ENCODE data around the gene HNRNPUL1. TPM values are rescaled to one million over a fixed set of nuclear protein-coding genes. Genes with fewer than 3 reads are reported as not detected.
A peak's percentile ranks its signal among the peaks of the same experiment; 100 is the strongest.

Gene HNRNPUL1
- total and polyA plus RNA-seq, 2 of the 8 experiments (the other 6 are each of a cell fraction or from before 2014, with no cell fraction given) = 99.5 to 264 TPM

DNA sequence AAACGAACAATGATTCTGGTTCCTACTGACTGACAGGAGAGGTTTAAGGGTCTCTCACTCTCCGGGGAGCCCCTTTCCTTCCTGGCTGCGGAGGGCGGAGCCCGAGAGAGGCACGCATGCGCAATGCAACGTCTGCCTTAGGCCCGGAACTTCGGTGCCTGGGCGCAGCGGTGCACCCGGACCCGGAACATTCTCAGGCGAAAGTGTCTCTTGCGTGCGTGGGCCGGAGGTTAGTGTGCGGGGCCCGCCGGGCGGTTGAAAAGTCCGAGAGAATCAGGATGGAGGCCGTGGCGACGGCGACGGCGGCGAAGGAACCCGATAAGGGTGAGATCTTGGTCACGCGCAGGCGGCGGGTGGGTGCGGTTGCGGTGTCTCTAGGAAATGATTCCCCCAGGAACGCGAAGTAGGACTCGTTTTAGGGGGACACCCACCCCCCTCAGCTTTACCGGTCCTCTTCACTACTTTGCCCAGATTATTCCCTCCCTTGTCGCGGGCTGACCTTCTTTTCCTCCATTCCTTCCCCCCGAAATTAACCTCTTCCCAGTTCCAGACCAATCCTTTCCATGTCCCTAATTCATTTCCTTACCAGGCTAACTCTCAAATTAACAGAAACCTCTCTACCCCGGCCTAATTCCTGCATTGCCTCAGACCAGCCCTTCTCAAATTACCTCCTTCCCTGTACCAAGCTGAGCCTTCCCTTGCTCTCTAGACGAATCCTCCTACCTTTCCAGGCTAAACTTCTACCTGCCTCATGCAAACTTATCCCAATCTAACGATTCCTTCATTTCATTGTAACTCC is 46.1 kb downstream of the HNRNPUL1 start, which contains the start of gene CCDC97:
TSS of gene CCDC97 (plus strand) at position 140 of the 799 bp plus-strand sequence. CDS start at position 279, 139 bp downstream.
- DNase-seq (ENCODE audit: low read depth in 1 of 2, low spot score in 2 of 2) = peak; percentile 66 to 95
- 2% methylated on average over 47 of the region's 47 CpGs; no CpG with 5 or more reads in 1 of the 2 experiments for WGBS, 2 experiments (ENCODE audit: extremely low coverage in 1 of 2, insufficient coverage in 1 of 2, insufficient read length in 1 of 2, insufficient replicate concordance in 2 of 2, low coverage in 1 of 2, low lambda C conversion rate in 2 of 2, missing lambda C conversion rate in 1 of 2)
- H3K79me1 ChIP-seq (ENCODE audit: low read depth, low read length) = peaks cover 7% of the 10 kb centered on the region; the same call in 1 of the 2 replicates
- H2BK5ac ChIP-seq (ENCODE audit: low read depth, low read length) = peak within 1 kb of the TSS; percentile 71
- peaks cover 0 to 5% of the 10 kb centered on the region in 2 experiments for H4K20me1 ChIP-seq (replicated peaks in 1 of 2; ENCODE audit: control insufficient read depth in 1 of 2, insufficient read depth in 2 of 2, low read length in 2 of 2)
- ChIA-PET POLR2A (ENCODE audit: partially characterized antibody) (interaction anchor here (0.6 to 22.6 kb wide), 15 partner anchors 12 to 1054 kb away, joined by 3 to 579 read pairs (median 3); partner anchors contain the start of genes AXL, CYP2S1 and HNRNPUL1), CTCF (ENCODE audit: partially characterized antibody) (interaction anchor here (2.1 to 2.5 kb wide), 2 partner anchors 11 to 12 kb away, joined by 9 to 15 read pairs; no protein-coding TSS in a partner anchor)
- H3K9me3 ChIP-seq (ENCODE audit: insufficient read depth in 2 of 2, low read depth in 1 of 2, low read length in 1 of 2) = no peaks in the 10 kb centered on the region
- H3K4me3 ChIP-seq (ENCODE audit: extremely low read depth in 1 of 4, insufficient read depth in 2 of 4, low read depth in 3 of 4, low read length in 4 of 4) = peak within 1 kb of the TSS; percentile 62 to 91 (median 77)
- H3K4ac ChIP-seq (replicated peaks; ENCODE audit: insufficient read length, low read depth, low read length) = no peak within 1 kb of the TSS
- H3K18ac ChIP-seq (ENCODE audit: extremely low read depth, low read length) = peak within 1 kb of the TSS; percentile 78
- peaks cover 0 to 8% of the 10 kb centered on the region in 2 experiments; a peak in 2 of 4 replicates for H3K79me2 ChIP-seq (ENCODE audit: control insufficient read depth in 1 of 2, insufficient read depth in 2 of 2, low read length in 2 of 2)
- H3K36me3 ChIP-seq (ENCODE audit: control insufficient read depth in 2 of 4, insufficient read depth in 4 of 4, low read length in 3 of 4) = peaks cover 13 to 24% (median 17%) of the 10 kb centered on the region in 4 experiments; a peak in 7 of 8 replicates
- H2BK120ac ChIP-seq (replicated peaks; ENCODE audit: low read depth, low read length) = no peak within 1 kb of the TSS
- H3K9ac ChIP-seq (replicated peaks in 1 of 4; ENCODE audit: extremely low read depth in 1 of 4, low read depth in 3 of 4, low read length in 3 of 4) = peak within 1 kb of the TSS; percentile 81 to 94 (median 88)
- H3K27ac ChIP-seq (ENCODE audit: low read depth, low read length) = peak within 1 kb of the TSS; percentile 92
- H3K4me2 ChIP-seq (ENCODE audit: insufficient read depth in 1 of 2, low read depth in 2 of 2, low read length in 2 of 2) = peak within 1 kb of the TSS; percentile 80 to 83
- no peak within 1 kb of the TSS for H2AK5ac ChIP-seq (ENCODE audit: low read depth, low read length)
- H4K8ac ChIP-seq (ENCODE audit: extremely low read depth, insufficient read depth, low read length) = peak within 1 kb of the TSS; percentile 99; the same call in 1 of the 2 replicates
- H4K5ac ChIP-seq (ENCODE audit: insufficient read length, low read depth, low read length) = peak within 1 kb of the TSS; percentile 81
- H3K27me3 ChIP-seq (replicated peaks in 1 of 4; ENCODE audit: control insufficient read depth in 3 of 4, extremely low read depth in 1 of 4, insufficient read depth in 3 of 4, low read length in 3 of 4) = no peaks in the 10 kb centered on the region
- H2BK20ac ChIP-seq (ENCODE audit: low read length) = no peak within 1 kb of the TSS
- H2BK12ac ChIP-seq (ENCODE audit: low read depth, low read length) = no peak within 1 kb of the TSS
- peak within 1 kb of the TSS; percentile 68 for H2AFZ ChIP-seq (ENCODE audit: low read length)
- no peak within 1 kb of the TSS for H3K14ac ChIP-seq (ENCODE audit: insufficient read length)
- peaks cover 7% of the 10 kb centered on the region for H3K23me2 ChIP-seq (ENCODE audit: low read depth, low read length)
- no peak within 1 kb of the TSS for H4K91ac ChIP-seq (replicated peaks; ENCODE audit: insufficient read length, low read length)
- peaks cover 0 to 10% (median under 1%) of the 10 kb centered on the region in 4 experiments; a peak in 3 of 7 replicates for H3K4me1 ChIP-seq (replicated peaks in 1 of 4; ENCODE audit: control insufficient read depth in 3 of 4, insufficient read depth in 4 of 4, low read length in 3 of 4)
- no peak within 1 kb of the TSS for H3K23ac ChIP-seq (ENCODE audit: insufficient read length)
- no peak for FAIRE-seq
- H2BK15ac ChIP-seq (ENCODE audit: low read length) = no peak within 1 kb of the TSS
- H3K56ac ChIP-seq (replicated peaks; ENCODE audit: insufficient read length, low read depth, low read length) = peak within 1 kb of the TSS; percentile 80
